ENCODE measurements around the gene TMEM178B. TPM values are rescaled to one million over a fixed set of nuclear protein-coding genes. Genes with fewer than 3 reads are reported as not detected.
A peak's percentile ranks its signal among the peaks of the same experiment; 100 is the strongest.

The TMEM178B gene
- total and polyA plus RNA-seq, 12 donors, result 1.2 to 54.6 (median 25.7) TPM

- no peaks in the 10 kb centered on the region for H3K9me3 ChIP-seq
- H3K27ac ChIP-seq, result no peak overlapping the region
- peaks cover 0 to 12% (median 6%) of the 10 kb centered on the region in 9 donors for H3K4me1 ChIP-seq
- intact Hi-C loops (cut with DNase I), result no loop called here
- ATAC-seq (no peak), DNase-seq (no peak)
- TF ChIP-seq CTCF (IDR thresholded peaks at IDR 0.05), result no peak
- no peaks in the 10 kb centered on the region for H3K36me3 ChIP-seq
- WGBS, 2 donors, result 81 to 92% methylated on average over 2 of the region's 2 CpGs
- H3K27me3 ChIP-seq, result no peaks in the 10 kb centered on the region
- H3K4me3 ChIP-seq, result no peak overlapping the region
These were observed 191.8 kb downstream of the TMEM178B start for GRCh38 chr7:141265668-141266067.

GRCh38 chr7:141268614-141269013 lies 194.8 kb downstream of the TMEM178B start:
- no peaks in the 10 kb centered on the region for H3K36me3 ChIP-seq
- H3K9me3 ChIP-seq, result no peaks in the 10 kb centered on the region
- WGBS, 2 donors, result 84 to 86% methylated on average over 3 of the region's 3 CpGs
- intact Hi-C loops (cut with DNase I), result no loop called here
- ATAC-seq (no peak), DNase-seq (no peak)
- H3K27me3 ChIP-seq, result no peaks in the 10 kb centered on the region
- no peak overlapping the region for H3K27ac ChIP-seq
- no peak overlapping the region for H3K4me3 ChIP-seq
- H3K4me1 ChIP-seq, result peaks cover 0 to 12% (median 0%) of the 10 kb centered on the region in 9 donors
- TF ChIP-seq CTCF (IDR thresholded peaks at IDR 0.05), result no peak

GRCh38 chr7:141271451-141271850 lies 197.6 kb downstream of the TMEM178B start:
- ATAC-seq, result no peak
- no peak for TF ChIP-seq CTCF (IDR thresholded peaks at IDR 0.05)
- intact Hi-C loops (cut with DNase I), result loop anchor here in 4 of 10 donors (5.0 to 10.0 kb wide), 3 partner anchors 253 to 263 kb away; no protein-coding TSS in a partner anchor
- 85% methylated on average over 4 of the region's 4 CpGs for WGBS, 2 donors
- no peaks in the 10 kb centered on the region for H3K4me1 ChIP-seq
- H3K36me3 ChIP-seq, result no peaks in the 10 kb centered on the region
- H3K27ac ChIP-seq, result no peak overlapping the region
- no peak overlapping the region for H3K4me3 ChIP-seq
- H3K9me3 ChIP-seq, result no peaks in the 10 kb centered on the region
- no peaks in the 10 kb centered on the region for H3K27me3 ChIP-seq
- no peak for DNase-seq

GRCh38 chr7:141272417-141272816 lies 198.6 kb downstream of the TMEM178B start:
- peak in 3 of 9 donors; percentile 14 to 27 (median 27) for TF ChIP-seq CTCF (IDR thresholded peaks at IDR 0.05)
- 63 to 65% methylated on average over 2 of the region's 2 CpGs for WGBS, 2 donors
- Histone ChIP-seq H3K4me3 (no peak overlapping the region), H3K27ac (no peak overlapping the region), H3K9me3 (no peaks in the 10 kb centered on the region), H3K4me1 (no peaks in the 10 kb centered on the region), H3K27me3 (no peaks in the 10 kb centered on the region), H3K36me3 (no peaks in the 10 kb centered on the region)
- DNase-seq (no peak), ATAC-seq (peak in 1 of 8 donors; percentile 35)
- intact Hi-C loops (cut with DNase I), result loop anchor here in 4 of 10 donors (5.0 to 10.0 kb wide), 3 partner anchors 252 to 262 kb away; no protein-coding TSS in a partner anchor
